Kidney (tissue), 14 donors: ENCODE results near the gene CALML6. TPM values are rescaled to one million over a fixed set of nuclear protein-coding genes. Genes with fewer than 3 reads are reported as not detected.

Experiments
- DNase-seq, 5 donors: peaks; one replicate each; pipeline ENCODE4 v3.0.0-alpha.2; 2013 to 2020
- FAIRE-seq: peaks from 2 replicates; lab custom pipeline; 2012; peaks lifted over from hg19 to GRCh38; lab: Jason Lieb, UNC
- H3K27ac ChIP-seq, 2 donors: one replicate each; pipeline ENCODE4 v1.7.0; 2013; ENCODE audit warnings: low read depth in 2 of 2, low read length in 2 of 2, inconsistent platforms in 1 of 2
- H3K27me3 ChIP-seq: one replicate; pipeline ENCODE4 v1.7.1; 2013; ENCODE audit warnings: low read length, inconsistent platforms; ENCODE audit not compliant: control insufficient read depth, insufficient read depth
- H3K36me3 ChIP-seq, 3 donors: one replicate each; pipeline versions ENCODE4 v1.7.0 to v1.7.1; 2013; ENCODE audit warnings: low read length in 3 of 3, control low read depth in 1 of 3, inconsistent platforms in 1 of 3; ENCODE audit not compliant: insufficient read depth in 3 of 3, control insufficient read depth in 2 of 3
- H3K4me1 ChIP-seq, 3 donors: one replicate each; pipeline versions ENCODE4 v1.7.0 to v1.7.1; 2013; ENCODE audit warnings: low read length in 3 of 3, inconsistent platforms in 1 of 3, low read depth in 1 of 3; ENCODE audit not compliant: control insufficient read depth in 2 of 3, insufficient read depth in 2 of 3
- H3K4me3 ChIP-seq, 3 donors: one replicate each; pipeline versions ENCODE4 v1.7.0 to v1.8.1; 2013; ENCODE audit warnings: low read length in 3 of 3, control low read depth in 1 of 3, inconsistent platforms in 1 of 3
- H3K9ac ChIP-seq, 3 donors: one replicate each; pipeline versions ENCODE4 v1.7.0 to v1.7.1; 2013; ENCODE audit warnings: low read length in 3 of 3, control low read depth in 1 of 3, inconsistent platforms in 1 of 3
- H3K9me3 ChIP-seq, 3 donors: one replicate each; pipeline versions ENCODE4 v1.7.0 to v1.7.1; 2013; ENCODE audit warnings: low read length in 3 of 3, control low read depth in 1 of 3, inconsistent platforms in 1 of 3; ENCODE audit not compliant: control insufficient read depth in 2 of 3, insufficient read depth in 1 of 3
- intact Hi-C: fragments of 100-400 bp; cut with DNase I; formaldehyde crosslinking; loops from one replicate; pipeline ENCODE4 v1.11.1; 2022
- polyA plus RNA-seq: library from polyadenylated mRNA; stranded (reverse); fragments of 350-450 nt; fragmentation: Illumina TruSeq; extraction: RNeasy Lipid Tissue Mini Kit (QIAGEN cat#74804); gene quantifications from one replicate; pipeline ENCODE4 v1.2.3, GENCODE V29; 2014; ENCODE audit warnings: low read depth, low replicate concordance; ENCODE audit not compliant: insufficient read depth
- total RNA-seq: library from RNA; stranded (reverse); fragmentation: NEBNext Ultra II Directional; extraction: Animal tissue kit (Norgen Biotek cat#: 25700); gene quantifications from one replicate; pipeline ENCODE4 v1.2.1, GENCODE V29; 2021
- TF ChIP-seq, protein P1 (sequence below): IDR thresholded peaks from 3 replicates; pipeline ENCODE4 v1.5.1; 2012; ENCODE audit warnings: mild to moderate bottlenecking, moderate library complexity, borderline replicate concordance; ENCODE audit not compliant: insufficient read depth; ENCODE audit errors: extremely low read depth
- donor health status: control.
- donor health status: control.
- donor health status: control.
- donor health status: control.
- donor health status: control.
- donor health status: DM: yes; HTN: yes; CAD: no.
- donor health status: Normal renal cell carcinoma (clear cell type).

The CALML6 gene
- total and polyA plus RNA-seq, 2 donors from 2014 or later: 0.13 to 1.2 TPM

DNA sequence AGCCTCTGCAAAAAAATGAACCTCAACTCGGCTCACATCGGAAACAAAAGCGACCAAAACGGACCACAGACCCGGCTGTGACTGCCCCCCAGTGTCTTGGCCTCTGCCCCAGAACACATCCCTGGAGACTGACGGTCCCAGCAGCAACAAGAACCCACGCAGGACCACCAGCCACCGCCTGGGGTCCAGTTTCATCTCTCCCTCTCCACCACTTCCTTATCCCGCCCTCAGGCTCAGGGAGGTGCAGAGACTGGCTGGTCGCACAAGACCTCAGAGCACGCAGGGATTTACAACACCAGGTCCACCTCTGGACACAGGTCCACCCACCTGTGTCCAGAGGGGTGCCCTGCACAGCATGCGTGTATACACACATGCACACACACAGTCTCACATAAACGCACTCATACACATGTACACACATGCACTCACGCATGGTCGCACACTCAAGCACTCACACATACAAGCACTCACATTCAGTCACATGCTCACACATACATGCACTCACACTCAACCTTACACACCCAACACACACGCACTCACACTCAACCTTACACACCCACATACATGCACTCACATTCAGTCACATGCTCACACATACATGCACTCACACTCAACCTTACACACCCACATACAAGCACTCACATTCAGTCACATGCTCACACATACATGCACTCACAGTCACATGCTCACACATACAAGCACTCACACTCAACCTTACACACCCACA is 22.7 kb downstream of the CALML6 start:
- Histone ChIP-seq H3K9ac (no peak overlapping the region), H3K36me3 (no peaks in the 10 kb centered on the region), H3K27me3 (no peaks in the 10 kb centered on the region), H3K4me1 (peaks cover 0 to 7% (median 0%) of the 10 kb centered on the region in 3 donors), H3K27ac (no peak overlapping the region), H3K4me3 (no peak overlapping the region), H3K9me3 (no peaks in the 10 kb centered on the region)
- FAIRE-seq: no peak
- TF ChIP-seq, protein P1, sequence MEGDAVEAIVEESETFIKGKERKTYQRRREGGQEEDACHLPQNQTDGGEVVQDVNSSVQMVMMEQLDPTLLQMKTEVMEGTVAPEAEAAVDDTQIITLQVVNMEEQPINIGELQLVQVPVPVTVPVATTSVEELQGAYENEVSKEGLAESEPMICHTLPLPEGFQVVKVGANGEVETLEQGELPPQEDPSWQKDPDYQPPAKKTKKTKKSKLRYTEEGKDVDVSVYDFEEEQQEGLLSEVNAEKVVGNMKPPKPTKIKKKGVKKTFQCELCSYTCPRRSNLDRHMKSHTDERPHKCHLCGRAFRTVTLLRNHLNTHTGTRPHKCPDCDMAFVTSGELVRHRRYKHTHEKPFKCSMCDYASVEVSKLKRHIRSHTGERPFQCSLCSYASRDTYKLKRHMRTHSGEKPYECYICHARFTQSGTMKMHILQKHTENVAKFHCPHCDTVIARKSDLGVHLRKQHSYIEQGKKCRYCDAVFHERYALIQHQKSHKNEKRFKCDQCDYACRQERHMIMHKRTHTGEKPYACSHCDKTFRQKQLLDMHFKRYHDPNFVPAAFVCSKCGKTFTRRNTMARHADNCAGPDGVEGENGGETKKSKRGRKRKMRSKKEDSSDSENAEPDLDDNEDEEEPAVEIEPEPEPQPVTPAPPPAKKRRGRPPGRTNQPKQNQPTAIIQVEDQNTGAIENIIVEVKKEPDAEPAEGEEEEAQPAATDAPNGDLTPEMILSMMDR: no peak
- peak in 1 of 5 donors; percentile 33 for DNase-seq
- intact Hi-C loops: no loop called here

DNA sequence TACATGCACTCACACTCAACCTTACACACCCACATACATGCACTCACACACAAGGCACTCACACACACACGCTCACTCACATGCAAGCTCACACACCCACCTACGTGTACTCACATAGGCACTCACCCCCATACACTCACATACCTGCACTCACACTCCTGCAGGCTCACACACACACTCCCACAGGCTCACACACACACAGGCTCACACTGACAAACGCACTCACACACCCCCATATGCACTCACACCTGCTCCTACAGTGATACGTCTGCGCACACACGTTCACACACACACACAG is 23.2 kb downstream of the CALML6 start:
- H3K27me3 ChIP-seq: no peaks in the 10 kb centered on the region
- no peak overlapping the region for H3K4me3 ChIP-seq
- H3K36me3 ChIP-seq: no peaks in the 10 kb centered on the region
- no peak overlapping the region for H3K9ac ChIP-seq
- TF ChIP-seq, protein P1: no peak
- H3K27ac ChIP-seq: no peak overlapping the region
- DNase-seq (peak in 1 of 5 donors; percentile 18), FAIRE-seq (no peak)
- peaks cover 0 to 7% (median 0%) of the 10 kb centered on the region in 3 donors for H3K4me1 ChIP-seq
- no peaks in the 10 kb centered on the region for H3K9me3 ChIP-seq
- intact Hi-C loops: no loop called here

DNA sequence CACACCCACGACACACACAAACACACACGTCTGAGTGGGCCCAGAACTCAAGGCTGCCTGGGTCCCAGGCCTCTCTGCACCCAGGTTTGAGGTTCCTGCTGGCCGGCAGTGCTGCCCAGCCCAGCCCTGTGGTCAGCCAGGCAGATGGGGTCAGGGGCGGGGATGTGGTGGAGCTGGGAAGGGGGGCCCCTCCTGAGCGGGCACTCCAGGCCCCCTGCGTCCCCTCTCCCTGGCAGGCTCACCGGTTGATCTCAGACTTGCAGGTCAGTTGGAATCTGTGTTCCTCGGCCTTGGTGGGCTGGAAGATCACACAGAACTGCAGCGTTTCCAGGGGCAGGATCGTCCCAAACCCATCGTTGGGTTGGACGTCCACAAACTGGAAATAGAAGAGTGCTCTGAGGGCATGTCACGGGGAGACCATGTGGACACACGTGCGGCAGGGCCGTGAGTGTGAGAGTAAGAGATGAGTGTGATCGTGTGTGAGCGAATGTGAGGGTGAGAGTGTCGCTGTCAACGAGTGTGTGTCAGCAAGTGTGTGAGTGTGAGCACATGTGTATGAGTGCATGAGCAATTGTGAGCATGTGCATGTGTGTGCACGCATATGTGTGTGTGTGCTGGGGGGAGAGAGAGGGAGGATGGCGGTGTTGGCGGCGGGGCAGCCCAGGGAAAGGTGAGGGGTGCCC is 23.7 kb downstream of the CALML6 start:
- Histone ChIP-seq H3K4me1 (peaks cover 0 to 7% (median 2%) of the 10 kb centered on the region in 3 donors), H3K4me3 (no peak overlapping the region), H3K9me3 (no peaks in the 10 kb centered on the region), H3K36me3 (no peaks in the 10 kb centered on the region), H3K27me3 (no peaks in the 10 kb centered on the region), H3K9ac (no peak overlapping the region), H3K27ac (no peak overlapping the region)
- FAIRE-seq (no peak), DNase-seq (peak in 1 of 5 donors; percentile 52)
- intact Hi-C loops: no loop called here
- TF ChIP-seq, protein P1: no peak
